SK-N-SH (cell line): ENCODE data around the gene KRTAP10-2. TPM values are rescaled to one million over a fixed set of nuclear protein-coding genes. Genes with fewer than 3 reads are reported as not detected.

Source experiments
- CTCF ChIA-PET: fragments of 300-600, 350-600 bp; formaldehyde crosslinking; extraction: SDS; loops from one replicate; lab custom pipeline; 2021; lab: Yijun Ruan, JAX
- POLR2A ChIA-PET: fragments of 350-600 bp; sonication (Branson Sonifier 250); formaldehyde crosslinking; extraction: SDS; loops from one replicate; lab custom pipeline; 2020; ENCODE audit warnings: antibody characterized with exemption, inconsistent platforms; lab: Yijun Ruan, JAX
- DNase-seq: peaks from one replicate; pipeline ENCODE4 v3.0.0; 2012
- H2AFZ ChIP-seq: fragments of 200-600 bp; sonication (generic); 2 replicates; pipeline ENCODE4 v1.8.1; 2016; ENCODE audit warnings: antibody characterized with exemption, mild to moderate bottlenecking, low read depth
- H3F3A ChIP-seq: fragments of 200-600 bp; sonication (generic); replicated peaks from 2 replicates; pipeline ENCODE3; 2016; ENCODE audit warnings: antibody characterized with exemption, mild to moderate bottlenecking; ENCODE audit not compliant: insufficient read depth
- H3K27ac ChIP-seq, 2 experiments: fragments of 200-500 bp in 1 of 2; fragments of 200-600 bp in 1 of 2; sonication (Bioruptor generic) in 1 of 2; sonication (generic), shearing (Covaris generic) in 1 of 2; 2 replicates each; pipeline versions ENCODE4 v1.5.1 to v1.6.1; 2014 to 2016; ENCODE audit warnings: low read depth in 2 of 2, inconsistent platforms in 1 of 2, low read length in 1 of 2, mild to moderate bottlenecking in 1 of 2, mixed read lengths in 1 of 2
- H3K27me3 ChIP-seq: fragments of 200-600 bp; sonication (generic), shearing (Covaris generic); 2 replicates; pipeline ENCODE4 v1.6.1; 2016; ENCODE audit warnings: mixed run types; ENCODE audit not compliant: insufficient read depth
- H3K36me3 ChIP-seq, 2 experiments: fragments of 200-500 bp in 1 of 2; fragments of 200-600 bp in 1 of 2; sonication (Bioruptor generic) in 1 of 2; sonication (generic) in 1 of 2; replicated peaks in 1 of 2; 2 replicates each; pipeline versions ENCODE3 to v1.5.1; 2014 to 2016; ENCODE audit warnings: low read length in 1 of 2, mild to moderate bottlenecking in 1 of 2; ENCODE audit not compliant: insufficient read depth in 2 of 2, control insufficient read depth in 1 of 2
- H3K4me1 ChIP-seq, 2 experiments: fragments of 200-500 bp in 1 of 2; fragments of 200-600 bp in 1 of 2; sonication (Bioruptor generic) in 1 of 2; sonication (generic), shearing (Covaris generic) in 1 of 2; 2 replicates each; pipeline versions ENCODE4 v1.5.1 to v1.6.1; 2014 to 2016; ENCODE audit warnings: low read depth in 1 of 2, low read length in 1 of 2, mixed run types in 1 of 2; ENCODE audit not compliant: insufficient read depth in 2 of 2, control insufficient read depth in 1 of 2
- H3K4me2 ChIP-seq: fragments of 200-600 bp; sonication (generic), shearing (Covaris generic); 2 replicates; pipeline ENCODE4 v1.6.1; 2017; ENCODE audit warnings: mixed run types
- H3K4me3 ChIP-seq, 2 experiments: fragments of 200-500 bp in 1 of 2; fragments of 200-600 bp in 1 of 2; sonication (Bioruptor generic) in 1 of 2; sonication (generic), shearing (Covaris generic) in 1 of 2; 2 replicates each; pipeline versions ENCODE4 v1.5.1 to v1.8.1; 2014 to 2016; ENCODE audit warnings: low read depth in 2 of 2, inconsistent platforms in 1 of 2, low read length in 1 of 2, mild to moderate bottlenecking in 1 of 2, mixed read lengths in 1 of 2, moderate library complexity in 1 of 2
- H3K79me2 ChIP-seq: fragments of 200-600 bp; sonication (generic); 2 replicates; pipeline ENCODE4 v1.8.1; 2017; ENCODE audit warnings: mild to moderate bottlenecking; ENCODE audit not compliant: insufficient read depth
- H3K9ac ChIP-seq: fragments of 200-600 bp; sonication (generic); 2 replicates; pipeline ENCODE4 v1.6.1; 2017; ENCODE audit warnings: mixed run types
- H3K9me2 ChIP-seq: fragments of 200-600 bp; sonication (generic); 2 replicates; pipeline ENCODE4 v1.6.1; 2017; ENCODE audit warnings: mixed run types
- H3K9me3 ChIP-seq: fragments of 200-600 bp; sonication (generic); 2 replicates; pipeline ENCODE4 v1.6.1; 2017; ENCODE audit warnings: mixed run types, mild to moderate bottlenecking, moderate library complexity
- H4K20me1 ChIP-seq: fragments of 200-600 bp; sonication (generic); 2 replicates; pipeline ENCODE4 v1.6.1; 2017; ENCODE audit warnings: mild to moderate bottlenecking, mixed run types; ENCODE audit not compliant: insufficient read depth
- CHD2 ChIP-seq: fragments of 150-350 bp; IDR thresholded peaks from 2 replicates; pipeline ENCODE4 v1.6.1; 2018; ENCODE audit warnings: low read length; ENCODE audit not compliant: partially characterized antibody
- ELF1 ChIP-seq: IDR thresholded peaks from 2 replicates; pipeline ENCODE4 v1.4.0; 2012
- EP300 ChIP-seq, 2 experiments: IDR thresholded peaks; 2 replicates each; pipeline versions ENCODE4 v1.4.0 to v1.6.1; 2012; ENCODE audit warnings: borderline replicate concordance in 1 of 2, low read depth in 1 of 2, low read length in 1 of 2
- EZH2phosphoT487 ChIP-seq: fragments of 200-600 bp; sonication (generic); IDR thresholded peaks from 2 replicates; pipeline ENCODE4 v1.6.1; 2017; ENCODE audit warnings: low read depth, mixed run types, mild to moderate bottlenecking, antibody characterized with exemption, moderate library complexity, borderline replicate concordance
- MXI1 ChIP-seq: IDR thresholded peaks from 2 replicates; pipeline ENCODE4 v1.6.1; 2012; ENCODE audit warnings: mild to moderate bottlenecking, low read depth, low read length, improper control_type of control experiment
- NFIC ChIP-seq: IDR thresholded peaks from 2 replicates; pipeline ENCODE4 v1.4.0; 2012; ENCODE audit warnings: borderline replicate concordance
- POLR2AphosphoS5 ChIP-seq: IDR thresholded peaks from 2 replicates; pipeline ENCODE4 v1.6.1; 2012; ENCODE audit warnings: low read depth, low read length
- RFX5 ChIP-seq: IDR thresholded peaks from 2 replicates; pipeline ENCODE4 v1.6.1; 2012; ENCODE audit warnings: mild to moderate bottlenecking, improper control_type of control experiment, low read length
- SIN3A ChIP-seq: IDR thresholded peaks from 2 replicates; pipeline ENCODE4 v1.6.1; 2012; ENCODE audit warnings: low read depth, mild to moderate bottlenecking, low read length, moderate library complexity, borderline replicate concordance
- TAF1 ChIP-seq: IDR thresholded peaks from 2 replicates; pipeline ENCODE4 v1.6.1; 2012; ENCODE audit warnings: low read depth, mild to moderate bottlenecking, low read length, moderate library complexity, borderline replicate concordance
- TCF12 ChIP-seq: IDR thresholded peaks from 2 replicates; pipeline ENCODE4 v1.4.0; 2012
- WGBS: methylation state at CpG from one replicate; pipeline ENCODE4 v1.1.6; 2017; ENCODE audit warnings: low lambda C conversion rate; 5-methylcytosine and 5-hydroxymethylcytosine counted together
- polyA plus RNA-seq, 3 experiments: library from polyadenylated mRNA; depleted of rRNA; stranded (reverse); fragments of >200 nt; gene quantifications; 2 replicates each; pipeline ENCODE4 v1.2.3, GENCODE V29; 2012
- TF ChIP-seq, protein P1 (sequence below): IDR thresholded peaks from 2 replicates; pipeline ENCODE4 v1.4.0; 2012; ENCODE audit warnings: low read depth, borderline replicate concordance
- TF ChIP-seq, protein P2 (sequence below): IDR thresholded peaks from 2 replicates; pipeline ENCODE4; 2012
- TF ChIP-seq, protein P3 (sequence below): fragments of 150-350 bp; IDR thresholded peaks from 2 replicates; pipeline ENCODE4 v1.6.1; 2016; ENCODE audit warnings: mild to moderate bottlenecking, low read depth, low read length
- TF ChIP-seq, protein P4 (sequence below): IDR thresholded peaks from 2 replicates; pipeline ENCODE4 v1.6.1; 2012; ENCODE audit warnings: mild to moderate bottlenecking, low read depth, low read length, moderate library complexity

Gene KRTAP10-2
- polyA plus RNA-seq, 1 of the 3 experiments (the other 2 are of a cell fraction) = not detected

DNA sequence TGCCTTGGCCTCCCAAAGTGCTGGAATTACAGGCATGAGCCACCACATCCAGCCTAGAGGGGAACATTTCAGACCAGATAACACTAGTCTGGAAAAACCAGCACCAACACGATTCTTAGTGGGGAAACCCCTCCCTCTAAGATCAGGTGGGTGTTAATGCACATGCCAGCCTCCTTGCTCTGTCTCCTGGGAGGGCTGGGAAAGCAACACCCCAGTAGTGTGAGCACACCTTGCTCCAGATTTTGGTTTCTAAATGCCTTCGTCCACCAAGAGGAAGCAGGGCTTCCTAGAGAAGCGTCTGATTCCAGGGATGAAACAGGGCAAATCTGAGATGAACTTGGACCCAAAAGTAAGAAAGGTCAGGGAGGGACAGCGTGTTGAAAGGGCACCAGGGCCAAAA, 20.0 kb upstream of the KRTAP10-2 start:
- H3K36me3 ChIP-seq = no peaks in the 10 kb centered on the region
- TF ChIP-seq EP300 (IDR thresholded peaks at IDR 0.05; ENCODE audit: borderline replicate concordance in 1 of 2, low read depth in 1 of 2, low read length in 1 of 2) (no peak), RFX5 (no peak), ELF1 (no peak), CHD2 (no peak), SIN3A (no peak), POLR2AphosphoS5 (no peak), TAF1 (no peak), TCF12 (no peak), MXI1 (no peak), EZH2phosphoT487 (no peak), NFIC (no peak)
- TF ChIP-seq, protein P1, sequence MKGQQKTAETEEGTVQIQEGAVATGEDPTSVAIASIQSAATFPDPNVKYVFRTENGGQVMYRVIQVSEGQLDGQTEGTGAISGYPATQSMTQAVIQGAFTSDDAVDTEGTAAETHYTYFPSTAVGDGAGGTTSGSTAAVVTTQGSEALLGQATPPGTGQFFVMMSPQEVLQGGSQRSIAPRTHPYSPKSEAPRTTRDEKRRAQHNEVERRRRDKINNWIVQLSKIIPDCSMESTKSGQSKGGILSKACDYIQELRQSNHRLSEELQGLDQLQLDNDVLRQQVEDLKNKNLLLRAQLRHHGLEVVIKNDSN = no peak
- TF ChIP-seq, protein P2, sequence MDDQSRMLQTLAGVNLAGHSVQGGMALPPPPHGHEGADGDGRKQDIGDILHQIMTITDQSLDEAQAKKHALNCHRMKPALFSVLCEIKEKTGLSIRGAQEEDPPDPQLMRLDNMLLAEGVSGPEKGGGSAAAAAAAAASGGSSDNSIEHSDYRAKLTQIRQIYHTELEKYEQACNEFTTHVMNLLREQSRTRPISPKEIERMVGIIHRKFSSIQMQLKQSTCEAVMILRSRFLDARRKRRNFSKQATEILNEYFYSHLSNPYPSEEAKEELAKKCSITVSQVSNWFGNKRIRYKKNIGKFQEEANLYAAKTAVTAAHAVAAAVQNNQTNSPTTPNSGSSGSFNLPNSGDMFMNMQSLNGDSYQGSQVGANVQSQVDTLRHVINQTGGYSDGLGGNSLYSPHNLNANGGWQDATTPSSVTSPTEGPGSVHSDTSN = no peak
- TF ChIP-seq, protein P3, sequence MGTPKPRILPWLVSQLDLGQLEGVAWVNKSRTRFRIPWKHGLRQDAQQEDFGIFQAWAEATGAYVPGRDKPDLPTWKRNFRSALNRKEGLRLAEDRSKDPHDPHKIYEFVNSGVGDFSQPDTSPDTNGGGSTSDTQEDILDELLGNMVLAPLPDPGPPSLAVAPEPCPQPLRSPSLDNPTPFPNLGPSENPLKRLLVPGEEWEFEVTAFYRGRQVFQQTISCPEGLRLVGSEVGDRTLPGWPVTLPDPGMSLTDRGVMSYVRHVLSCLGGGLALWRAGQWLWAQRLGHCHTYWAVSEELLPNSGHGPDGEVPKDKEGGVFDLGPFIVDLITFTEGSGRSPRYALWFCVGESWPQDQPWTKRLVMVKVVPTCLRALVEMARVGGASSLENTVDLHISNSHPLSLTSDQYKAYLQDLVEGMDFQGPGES = no peak
- TF ChIP-seq, protein P4, sequence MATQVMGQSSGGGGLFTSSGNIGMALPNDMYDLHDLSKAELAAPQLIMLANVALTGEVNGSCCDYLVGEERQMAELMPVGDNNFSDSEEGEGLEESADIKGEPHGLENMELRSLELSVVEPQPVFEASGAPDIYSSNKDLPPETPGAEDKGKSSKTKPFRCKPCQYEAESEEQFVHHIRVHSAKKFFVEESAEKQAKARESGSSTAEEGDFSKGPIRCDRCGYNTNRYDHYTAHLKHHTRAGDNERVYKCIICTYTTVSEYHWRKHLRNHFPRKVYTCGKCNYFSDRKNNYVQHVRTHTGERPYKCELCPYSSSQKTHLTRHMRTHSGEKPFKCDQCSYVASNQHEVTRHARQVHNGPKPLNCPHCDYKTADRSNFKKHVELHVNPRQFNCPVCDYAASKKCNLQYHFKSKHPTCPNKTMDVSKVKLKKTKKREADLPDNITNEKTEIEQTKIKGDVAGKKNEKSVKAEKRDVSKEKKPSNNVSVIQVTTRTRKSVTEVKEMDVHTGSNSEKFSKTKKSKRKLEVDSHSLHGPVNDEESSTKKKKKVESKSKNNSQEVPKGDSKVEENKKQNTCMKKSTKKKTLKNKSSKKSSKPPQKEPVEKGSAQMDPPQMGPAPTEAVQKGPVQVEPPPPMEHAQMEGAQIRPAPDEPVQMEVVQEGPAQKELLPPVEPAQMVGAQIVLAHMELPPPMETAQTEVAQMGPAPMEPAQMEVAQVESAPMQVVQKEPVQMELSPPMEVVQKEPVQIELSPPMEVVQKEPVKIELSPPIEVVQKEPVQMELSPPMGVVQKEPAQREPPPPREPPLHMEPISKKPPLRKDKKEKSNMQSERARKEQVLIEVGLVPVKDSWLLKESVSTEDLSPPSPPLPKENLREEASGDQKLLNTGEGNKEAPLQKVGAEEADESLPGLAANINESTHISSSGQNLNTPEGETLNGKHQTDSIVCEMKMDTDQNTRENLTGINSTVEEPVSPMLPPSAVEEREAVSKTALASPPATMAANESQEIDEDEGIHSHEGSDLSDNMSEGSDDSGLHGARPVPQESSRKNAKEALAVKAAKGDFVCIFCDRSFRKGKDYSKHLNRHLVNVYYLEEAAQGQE = no peak
- no peak overlapping the region for H2AFZ ChIP-seq
- H3K9ac ChIP-seq = no peak overlapping the region
- H3K4me2 ChIP-seq = no peak overlapping the region
- no peak for DNase-seq
- WGBS = 17% methylated on average over 4 of the region's 4 CpGs
- H4K20me1 ChIP-seq = no peaks in the 10 kb centered on the region
- H3K27ac ChIP-seq = no peak overlapping the region
- H3K79me2 ChIP-seq = no peaks in the 10 kb centered on the region
- H3K9me3 ChIP-seq = no peaks in the 10 kb centered on the region
- H3K9me2 ChIP-seq = no peaks in the 10 kb centered on the region
- ChIA-PET CTCF (no interaction called here), POLR2A (no interaction called here)
- H3K4me3 ChIP-seq = no peak overlapping the region
- H3K4me1 ChIP-seq = no peaks in the 10 kb centered on the region
- peaks cover 57% of the 10 kb centered on the region for H3K27me3 ChIP-seq
- no peaks in the 10 kb centered on the region for H3F3A ChIP-seq
